T47D (cell line): Measurements from ENCODE around the gene VWA8.

Source experiments
- DNase-seq, 2 experiments: peaks; one replicate each; pipeline versions ENCODE4 v3.0.0 to v3.0.0-alpha.2; 2011 to 2012; ENCODE audit warnings: low read depth in 1 of 2, low spot score in 1 of 2
- JUND ChIP-seq: IDR thresholded peaks from 2 replicates; pipeline ENCODE4 v1.6.1; 2012; ENCODE audit warnings: low read depth
- in situ Hi-C: cut with HindIII; loops from 2 replicates; pipeline ENCODE4 v1.10.0; 2016; ENCODE audit warnings: low sequenced_read_pairs, low pct_unique_long_range_greater_than_20kb

The VWA8 gene

DNA sequence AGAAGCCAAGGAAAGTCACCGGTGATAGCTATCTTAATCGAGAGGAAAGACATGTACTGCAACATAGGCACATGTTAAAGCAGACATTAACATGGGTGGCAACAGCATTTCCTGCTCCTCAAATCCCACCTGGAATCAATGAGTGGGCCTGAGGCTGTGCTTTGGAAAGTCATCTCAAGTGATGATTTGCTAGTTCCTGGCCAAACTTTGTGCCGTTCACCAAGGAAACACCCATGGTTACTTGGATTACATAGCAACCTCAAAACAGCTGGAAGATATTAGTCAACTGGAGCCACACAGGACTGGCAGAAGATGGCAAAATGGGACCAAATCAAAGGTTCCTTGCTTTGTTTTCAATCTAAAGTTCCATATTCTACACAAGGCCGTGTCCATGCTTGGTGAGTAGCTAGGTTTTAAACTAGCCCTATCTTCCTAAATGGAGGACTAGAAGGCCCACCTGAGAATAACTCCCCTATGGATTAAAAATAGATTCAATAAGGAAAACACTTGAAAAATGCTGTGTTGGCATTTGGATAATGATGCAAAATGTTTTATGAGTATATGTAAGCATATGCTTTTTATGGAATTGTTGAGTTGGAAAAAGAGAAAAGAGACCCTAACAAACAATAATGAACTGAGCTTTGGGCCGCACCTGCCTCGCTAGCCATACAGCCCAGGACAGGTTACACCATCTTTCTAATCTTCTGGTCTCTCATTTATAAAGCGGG lies 359.0 kb downstream of the VWA8 start:
- no peak for TF ChIP-seq JUND
- DNase-seq = no peak
- in situ Hi-C loops = no loop called here

DNA sequence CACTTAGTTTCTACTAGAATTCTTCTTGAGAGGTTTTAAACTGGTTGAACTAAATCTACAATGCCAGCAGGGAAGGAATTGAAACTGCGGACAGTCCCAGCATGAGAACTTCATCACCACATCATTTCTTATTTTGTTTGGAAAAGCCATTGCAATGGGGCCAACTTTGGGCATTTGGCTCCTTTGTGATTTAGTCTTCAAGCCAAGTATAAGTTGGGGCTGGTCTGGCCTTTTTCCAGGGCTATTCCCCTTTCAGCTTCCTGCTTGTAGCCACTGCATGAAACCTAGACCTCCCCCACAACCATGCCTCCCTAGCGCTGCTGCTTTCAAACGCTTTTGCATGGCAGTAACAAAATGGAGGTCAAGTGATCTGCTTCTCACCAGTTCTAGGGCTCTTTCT lies 361.3 kb downstream of the VWA8 start:
- TF ChIP-seq JUND = no peak
- in situ Hi-C loops = no loop called here
- no peak for DNase-seq

DNA sequence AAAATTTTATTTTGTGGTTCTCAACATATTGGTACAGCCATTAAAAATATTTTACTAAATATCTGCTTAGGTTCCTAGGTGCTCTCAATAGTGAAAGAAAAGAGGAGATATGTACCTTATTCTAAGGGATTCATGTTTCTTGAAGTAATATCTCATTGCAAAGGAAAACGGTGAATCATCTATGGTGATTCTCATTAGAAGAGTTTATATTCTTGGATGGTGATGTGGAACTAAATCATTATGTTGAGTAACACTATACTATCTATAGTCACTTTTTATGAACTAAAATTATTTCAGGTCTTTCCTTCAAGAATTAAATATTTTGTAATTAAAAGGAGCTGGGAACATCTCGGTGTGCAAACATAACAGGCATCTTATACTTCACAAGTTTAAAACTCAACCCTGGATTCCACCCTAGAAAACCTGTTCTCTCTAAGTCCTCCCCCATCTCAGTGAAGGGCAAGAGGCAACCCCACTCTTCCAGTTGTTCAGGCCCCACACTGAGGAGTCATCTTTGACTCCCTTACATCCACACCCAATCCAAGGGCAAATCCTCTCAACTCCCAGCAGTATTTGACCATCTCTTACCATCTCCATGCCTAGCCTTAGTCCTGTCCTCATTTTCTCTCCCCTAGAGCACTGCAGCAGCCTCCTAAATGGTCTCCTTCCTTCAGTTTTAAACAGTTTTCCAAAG lies 363.4 kb downstream of the VWA8 start:
- in situ Hi-C loops = no loop called here
- DNase-seq = no peak
- TF ChIP-seq JUND = no peak

DNA sequence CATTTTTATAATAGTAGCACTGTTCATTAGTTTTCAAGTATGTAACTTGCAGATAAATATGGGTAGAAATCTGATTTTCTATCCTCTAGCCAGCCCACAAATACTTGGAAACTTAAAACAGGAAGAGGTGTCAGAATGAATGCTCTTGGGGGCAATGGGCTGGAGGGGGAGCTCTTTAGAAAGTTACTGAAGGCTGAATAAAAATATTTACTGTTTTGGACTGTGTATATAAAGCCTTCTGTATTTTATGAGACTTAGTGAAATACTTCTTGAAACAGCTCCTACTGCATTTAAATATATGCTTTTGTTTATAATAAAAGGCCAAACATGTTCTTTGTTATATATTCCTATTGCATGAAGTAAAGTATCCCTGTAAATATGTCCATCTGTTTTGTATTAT lies 364.7 kb downstream of the VWA8 start:
- in situ Hi-C loops = no loop called here
- no peak for TF ChIP-seq JUND
- no peak for DNase-seq

DNA sequence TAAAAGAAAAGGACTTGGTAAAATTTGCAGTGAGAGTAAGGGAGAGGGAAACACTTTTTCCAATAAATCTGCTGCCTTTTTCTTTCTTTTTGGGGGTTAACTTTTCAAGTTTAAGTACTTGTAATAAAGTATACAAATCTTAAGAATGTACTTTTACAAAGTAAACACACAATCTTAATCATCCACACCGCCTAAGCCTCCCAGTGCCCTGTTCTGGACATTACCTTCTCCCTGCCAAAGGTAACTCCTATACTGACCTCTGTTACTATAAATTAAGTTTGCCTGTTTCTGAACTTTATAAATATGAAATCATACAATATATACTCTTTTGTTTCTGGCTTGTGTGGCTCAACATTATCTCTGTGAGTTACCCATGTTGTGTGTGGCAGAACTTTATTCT lies 365.6 kb downstream of the VWA8 start:
- no peak for DNase-seq
- no peak for TF ChIP-seq JUND
- in situ Hi-C loops = no loop called here

DNA sequence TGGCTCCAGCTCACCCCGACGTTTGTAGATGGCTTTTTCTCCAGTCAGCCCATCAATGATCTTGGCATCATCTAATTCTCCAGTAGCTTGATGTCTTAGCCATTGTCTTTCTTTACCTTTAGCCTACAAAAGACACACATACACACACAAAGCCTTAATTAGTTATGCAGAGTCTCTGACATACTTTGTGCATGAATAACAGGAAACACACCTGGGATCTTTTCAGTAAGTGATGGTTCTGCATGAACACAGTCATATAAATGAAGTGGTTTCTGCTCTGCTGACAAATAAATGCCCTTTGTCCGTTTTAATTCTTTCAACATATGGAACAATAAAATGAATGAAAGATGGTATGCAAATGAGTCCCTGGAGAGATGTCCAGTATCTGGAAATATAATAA lies 370.3 kb downstream of the VWA8 start:
- in situ Hi-C loops = no loop called here
- no peak for TF ChIP-seq JUND
- no peak for DNase-seq

DNA sequence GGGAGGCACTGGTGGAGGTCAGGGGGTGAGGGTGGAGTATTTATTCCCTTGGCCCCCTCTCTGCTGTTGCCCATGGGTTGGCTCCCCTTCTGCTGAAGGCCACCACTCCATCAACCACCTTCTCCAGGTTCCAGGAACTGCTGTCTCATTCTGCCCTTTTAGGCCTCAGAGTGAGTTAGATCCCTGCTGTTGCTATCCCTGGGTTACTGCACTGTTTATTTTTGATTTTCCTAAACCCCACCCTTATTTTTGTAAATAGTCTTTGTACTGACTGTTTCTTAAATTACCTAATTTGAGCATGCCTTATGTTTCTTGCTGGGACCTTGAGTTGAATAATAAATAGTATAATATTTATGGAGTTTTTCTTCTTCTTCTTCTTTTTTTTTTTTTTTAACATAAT lies 370.8 kb downstream of the VWA8 start:
- no peak for TF ChIP-seq JUND
- no peak for DNase-seq
- in situ Hi-C loops = no loop called here

DNA sequence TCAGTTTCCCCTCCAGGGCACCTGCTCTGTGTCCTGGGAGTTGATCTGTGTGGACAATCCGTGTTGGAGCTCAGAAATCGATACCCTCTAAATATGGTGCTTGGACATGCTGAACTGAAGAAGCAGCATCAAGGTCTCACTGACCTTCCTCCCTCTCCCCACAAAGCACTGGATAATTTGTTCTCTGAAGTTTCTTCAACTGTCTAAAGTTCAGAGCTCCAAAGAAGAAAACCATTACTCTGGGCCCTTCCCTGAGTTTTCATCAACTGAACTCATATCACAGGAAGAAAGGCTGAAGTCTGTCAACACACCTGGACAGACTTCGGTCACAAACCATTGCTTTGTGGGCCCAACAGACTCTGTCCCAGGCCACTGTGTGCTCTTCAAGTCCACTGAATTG lies 371.5 kb downstream of the VWA8 start:
- in situ Hi-C loops = no loop called here
- TF ChIP-seq JUND = no peak
- no peak for DNase-seq

DNA sequence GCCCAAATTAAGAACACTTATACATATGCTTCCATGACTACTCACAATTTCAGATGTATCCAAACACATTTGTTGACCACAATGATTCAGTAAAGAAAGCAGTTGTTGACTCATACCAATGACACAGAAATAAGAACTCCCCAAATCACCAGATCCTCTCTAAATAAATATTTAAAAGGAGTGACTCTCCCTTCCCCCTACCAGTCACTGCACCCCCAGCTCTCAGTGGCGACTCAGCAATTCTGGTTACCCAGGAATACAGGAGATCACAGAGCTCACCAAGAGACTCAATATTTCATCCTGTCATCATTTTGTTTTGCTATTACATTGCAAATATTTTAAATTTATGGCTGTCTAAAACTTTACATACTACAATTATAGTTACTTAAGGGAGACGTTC lies 372.0 kb downstream of the VWA8 start:
- peak in 1 of 2 experiments; percentile 41 for DNase-seq
- no peak for TF ChIP-seq JUND
- in situ Hi-C loops = no loop called here

DNA sequence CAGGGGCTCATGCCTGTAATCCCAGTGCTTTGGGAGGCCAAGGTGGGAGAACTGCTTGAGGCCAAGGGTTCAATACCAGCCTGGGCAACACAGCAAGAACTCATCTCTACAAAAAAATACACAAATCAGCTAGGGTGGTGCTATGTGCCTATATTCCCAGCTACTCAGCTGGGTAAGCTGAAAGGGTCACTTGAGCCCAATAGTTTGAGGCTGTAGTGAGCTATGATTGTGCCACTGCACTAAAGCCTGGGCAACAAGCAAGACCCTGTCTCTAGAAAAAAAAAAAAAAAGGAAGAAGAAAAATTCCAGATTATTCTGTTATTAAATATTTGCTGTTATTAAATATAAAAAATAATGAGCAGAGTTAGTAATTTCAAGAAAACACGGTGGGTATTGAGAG lies 372.5 kb downstream of the VWA8 start:
- no peak for TF ChIP-seq JUND
- in situ Hi-C loops = no loop called here
- no peak for DNase-seq

DNA sequence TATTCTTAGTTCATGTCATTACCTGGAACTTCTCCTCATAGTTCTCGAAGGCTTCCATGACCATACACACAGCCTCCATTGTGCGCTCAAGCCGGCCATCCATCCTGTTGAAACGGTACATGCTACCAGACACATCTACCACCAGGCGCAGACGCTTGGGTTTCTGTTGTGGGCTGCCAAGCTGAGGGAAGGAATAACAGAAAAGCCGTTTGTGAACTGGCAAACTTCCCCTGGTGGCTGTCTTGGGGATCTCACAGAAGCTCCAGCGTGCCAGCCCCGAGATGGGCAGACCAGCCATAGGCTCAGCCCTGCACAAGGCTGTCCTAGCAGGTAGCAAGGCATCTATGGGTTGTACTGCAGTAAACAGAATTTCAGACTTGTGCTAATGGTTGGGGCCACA lies 373.4 kb downstream of the VWA8 start:
- no peak for TF ChIP-seq JUND
- in situ Hi-C loops = no loop called here
- no peak for DNase-seq

DNA sequence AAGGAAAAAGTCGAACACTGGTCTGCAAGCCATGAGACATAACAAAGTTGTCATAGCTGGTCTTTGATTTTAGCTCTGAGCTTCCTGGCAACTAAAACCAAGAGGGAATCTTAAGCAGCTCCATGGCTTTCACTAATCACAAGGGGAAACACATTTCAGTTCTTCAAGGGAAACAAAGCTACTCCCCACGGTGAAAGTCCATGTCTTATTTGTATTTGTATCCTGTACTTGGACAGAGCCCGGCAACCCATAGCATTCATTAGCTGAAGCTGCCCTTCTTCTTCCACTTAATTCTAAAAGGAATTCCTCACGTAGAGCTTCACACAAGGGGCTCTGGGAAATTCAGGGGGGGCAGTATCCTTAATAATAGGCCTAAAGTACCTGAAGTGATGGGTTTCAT lies 374.7 kb downstream of the VWA8 start:
- in situ Hi-C loops = no loop called here
- DNase-seq = no peak
- no peak for TF ChIP-seq JUND

DNA sequence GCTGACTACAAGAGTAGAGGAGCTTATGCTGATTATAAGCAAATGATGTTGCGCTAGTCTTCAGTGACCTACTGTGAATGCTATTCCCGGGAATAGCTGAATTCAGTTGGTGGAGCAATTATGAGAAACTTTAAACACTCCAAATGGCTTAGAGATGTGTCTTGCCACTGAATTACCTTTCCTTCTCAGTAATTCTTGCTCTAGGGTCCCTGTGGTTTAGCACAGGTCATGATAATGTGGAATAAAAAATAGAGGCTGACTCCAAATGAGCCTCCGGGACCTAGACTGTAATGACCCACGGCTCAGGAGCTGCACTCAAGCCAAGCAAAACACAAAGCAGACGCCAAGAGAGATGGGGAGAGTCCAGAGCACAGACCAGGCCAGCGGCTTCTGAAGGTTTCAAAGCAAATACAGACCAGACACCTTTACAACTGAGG lies 378.9 kb downstream of the VWA8 start:
- in situ Hi-C loops = no loop called here
- TF ChIP-seq JUND = no peak
- no peak for DNase-seq

DNA sequence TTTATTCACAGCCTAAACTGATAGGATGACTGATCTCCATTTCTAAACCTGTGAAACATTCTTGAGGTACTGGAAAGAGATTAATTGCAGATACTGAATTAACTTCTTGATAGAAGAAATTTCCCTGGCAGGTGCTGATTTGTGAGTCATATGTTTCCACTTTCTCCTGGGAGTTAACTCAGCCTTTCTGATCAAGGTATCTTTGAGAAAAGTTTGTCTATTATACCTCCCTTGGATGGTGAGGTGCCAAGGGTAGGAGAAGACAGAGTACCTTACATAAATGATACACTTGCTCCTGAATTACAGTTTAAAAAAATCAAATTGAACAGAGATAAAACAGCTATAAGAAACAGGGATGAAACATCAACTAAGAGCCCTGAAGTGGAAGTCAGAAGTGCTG lies 380.6 kb downstream of the VWA8 start:
- DNase-seq = no peak
- in situ Hi-C loops = no loop called here
- no peak for TF ChIP-seq JUND
